HG03095 (cell line): ENCODE data around the gene ABCC9.
A peak's percentile ranks its signal among the peaks of the same experiment; 100 is the strongest.
"Not testable (repeated sequence)": the region's sequence is repeated elsewhere in the genome, so short reads cannot be mapped to it uniquely, and the experiment has no call there.

Source experiments
- ATAC-seq: cut with Tn5 transposase; IDR thresholded peaks from one replicate; pipeline ENCODE4 v1.9.1; 2021; ENCODE audit warnings: moderate library complexity; ENCODE audit not compliant: unreplicated experiment

ABCC9 gene

DNA sequence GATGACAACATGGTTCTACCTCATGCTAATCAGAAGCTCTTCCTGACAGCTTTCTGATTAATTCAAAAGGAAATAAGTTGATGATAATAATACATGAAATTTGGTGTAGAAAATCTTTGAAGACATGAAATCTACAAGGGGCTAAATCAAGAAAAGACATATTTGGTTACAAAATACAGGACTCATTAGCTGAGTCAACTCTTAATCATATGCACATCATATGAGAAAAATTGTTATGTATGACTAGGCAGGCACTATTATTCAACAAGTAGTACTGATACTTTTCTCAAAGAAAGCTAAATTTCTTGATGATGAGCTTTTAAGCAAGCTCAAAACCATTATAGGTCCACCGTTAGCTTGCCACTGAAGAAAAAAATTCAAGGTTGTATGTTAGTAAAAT, 7.1 kb downstream of the ABCC9 start:
- no peak for ATAC-seq

DNA sequence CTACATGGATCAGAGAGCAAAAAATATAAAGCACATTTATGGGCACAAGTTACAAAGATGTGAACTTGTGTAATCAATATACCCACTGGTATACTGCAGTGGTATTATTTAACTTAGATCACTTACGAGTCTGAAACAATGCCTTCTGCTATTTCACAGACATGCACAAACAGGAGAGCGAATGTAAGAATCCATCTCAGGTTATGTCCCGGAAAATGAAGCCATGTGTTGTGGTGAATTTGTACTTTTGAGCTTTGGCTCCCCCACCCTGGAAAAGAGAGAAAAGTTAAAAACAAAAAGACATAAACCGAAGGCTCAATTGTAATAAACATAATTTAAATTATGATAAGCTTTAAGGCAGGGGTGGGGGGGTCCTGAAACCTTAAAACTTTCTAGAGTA, 7.6 kb downstream of the ABCC9 start:
- ATAC-seq = no peak

DNA sequence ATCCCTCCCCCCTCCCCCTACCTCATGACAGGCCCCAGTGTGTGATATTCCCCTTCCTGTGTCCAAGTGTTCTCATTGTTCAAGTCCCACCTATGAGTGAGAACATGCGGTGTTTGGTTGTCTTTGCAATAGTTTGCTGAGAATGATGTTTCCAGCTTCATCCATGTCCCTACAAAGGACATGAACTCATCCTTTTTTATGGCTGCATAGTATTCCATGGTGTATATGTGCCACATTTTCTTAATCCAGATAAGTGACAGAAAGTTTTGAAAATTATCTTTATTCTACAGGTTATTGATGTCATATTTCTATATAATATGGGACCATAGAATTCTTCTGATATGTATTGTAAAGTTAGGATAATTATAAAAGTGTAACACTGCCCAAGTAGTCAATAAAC, 11.3 kb downstream of the ABCC9 start:
- not testable (repeated sequence) for ATAC-seq

DNA sequence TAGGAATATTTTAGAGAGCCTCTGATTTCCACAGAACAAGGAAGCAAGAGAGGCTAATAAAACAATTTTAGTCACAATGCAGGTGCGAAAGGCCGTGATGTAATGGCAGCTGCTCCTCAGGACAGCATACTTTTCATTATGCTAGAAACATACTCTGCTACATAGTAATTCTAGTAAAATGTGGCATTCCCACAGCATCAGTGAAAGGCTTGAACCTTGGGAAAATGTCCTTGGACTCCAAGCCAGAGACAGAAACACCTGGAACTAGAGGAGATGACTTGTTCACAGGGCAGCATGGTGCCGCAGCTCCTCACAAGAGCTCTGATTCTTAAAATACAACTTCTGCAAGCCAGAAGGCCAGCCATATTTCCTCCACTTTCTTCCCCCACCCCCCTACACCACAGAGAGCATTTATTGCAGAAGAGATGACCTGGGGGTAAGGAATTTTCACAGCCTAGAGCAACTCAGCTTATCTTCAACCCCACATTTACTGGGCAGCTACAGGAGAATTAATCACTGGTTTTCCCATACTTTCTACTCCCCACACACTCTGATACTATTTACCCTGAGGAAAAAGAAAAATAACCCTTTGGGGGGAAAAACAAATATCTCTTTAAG, 15.8 kb downstream of the ABCC9 start:
- no peak for ATAC-seq

DNA sequence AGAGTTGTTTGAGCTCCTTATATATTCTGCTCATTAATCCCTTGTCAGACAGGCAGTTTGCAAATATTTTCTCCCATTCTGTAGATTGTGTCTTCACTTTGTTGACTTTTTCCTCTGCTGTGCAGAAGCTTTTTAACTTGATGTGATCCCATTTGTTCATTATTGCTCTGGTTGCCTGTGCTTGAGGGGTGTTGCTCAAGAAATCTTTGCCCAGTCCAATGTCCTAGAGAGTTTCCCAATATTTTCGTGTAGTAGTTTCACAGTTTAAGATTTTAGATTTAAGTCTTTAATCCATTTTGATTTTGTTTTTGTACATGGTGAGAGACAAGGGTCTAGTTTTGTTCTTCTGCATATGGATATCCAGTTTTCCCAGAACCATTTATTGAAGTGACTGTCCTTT, 19.8 kb downstream of the ABCC9 start:
- ATAC-seq = no peak

DNA sequence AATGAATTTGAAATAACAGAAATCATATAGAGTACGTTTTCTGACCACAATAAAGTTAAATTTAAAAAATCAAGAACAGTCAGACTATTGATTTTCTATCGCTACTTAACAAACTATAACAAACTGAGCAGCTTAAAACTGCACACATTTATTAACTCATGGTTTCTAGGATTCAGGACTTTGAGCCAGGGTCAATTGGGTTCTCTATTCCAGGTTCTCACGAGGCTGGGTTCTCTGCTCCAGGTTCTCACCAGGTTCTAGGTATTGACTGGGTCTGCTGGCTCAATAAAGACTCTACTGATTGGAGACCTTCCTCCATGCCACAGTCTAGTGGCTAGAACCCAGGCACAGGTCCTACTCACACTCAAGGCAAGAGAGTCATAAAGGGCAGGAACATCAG, 22.8 kb downstream of the ABCC9 start:
- no peak for ATAC-seq

DNA sequence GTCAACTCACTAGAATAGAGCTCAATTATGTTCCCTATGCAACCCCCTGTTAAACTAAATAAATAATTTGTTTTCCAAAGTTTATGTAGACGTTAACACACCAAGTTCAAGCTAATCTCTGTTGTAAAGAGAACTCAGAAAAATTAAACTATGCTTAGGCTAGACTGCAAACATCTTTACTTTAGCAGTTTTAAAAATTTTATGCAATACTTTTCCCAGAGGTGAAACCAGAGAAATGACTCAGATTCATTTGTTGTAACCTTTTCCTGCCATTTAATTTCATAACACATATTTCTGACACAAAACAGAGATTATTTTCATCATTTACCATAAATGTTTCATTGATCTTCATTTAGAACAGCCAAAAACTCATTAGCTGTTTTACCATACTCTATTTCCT, 27.4 kb downstream of the ABCC9 start:
- no peak for ATAC-seq

DNA sequence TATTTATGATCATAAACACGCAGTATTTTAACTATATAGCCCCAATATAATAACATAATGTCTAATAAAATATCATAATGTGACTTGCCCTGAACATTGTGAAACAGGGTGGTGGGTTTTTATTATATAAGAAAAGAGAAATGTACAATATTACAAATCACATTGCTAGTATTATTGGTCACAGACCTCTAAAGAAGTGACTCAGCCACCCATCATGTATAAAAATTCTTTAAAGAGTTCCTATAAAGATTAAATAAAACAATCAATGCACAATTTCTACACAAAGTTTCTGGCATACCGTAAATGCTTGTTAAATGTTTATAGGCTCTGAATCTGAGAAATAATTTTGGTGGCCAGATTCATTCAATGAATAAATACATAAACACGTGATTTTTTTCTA, 28.9 kb downstream of the ABCC9 start:
- ATAC-seq = no peak

DNA sequence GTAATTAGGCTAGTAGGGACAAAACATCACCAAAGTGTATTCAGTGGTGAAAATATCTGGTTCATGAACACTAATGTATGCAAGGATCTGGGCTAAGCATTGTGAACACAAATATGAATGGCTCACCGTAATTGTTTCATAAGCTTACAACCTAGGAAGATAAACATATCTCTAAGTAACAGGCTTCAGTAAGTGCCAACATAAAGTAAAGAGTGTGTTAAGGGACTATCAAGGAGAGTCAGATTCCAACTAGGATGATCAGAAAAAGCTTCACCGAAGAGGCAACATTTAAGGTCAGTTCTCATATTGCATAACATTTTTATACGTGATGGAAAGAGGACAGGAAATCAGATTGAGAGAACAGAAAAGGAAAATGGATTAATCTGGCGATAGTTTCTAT, 29.4 kb downstream of the ABCC9 start:
- ATAC-seq = no peak

DNA sequence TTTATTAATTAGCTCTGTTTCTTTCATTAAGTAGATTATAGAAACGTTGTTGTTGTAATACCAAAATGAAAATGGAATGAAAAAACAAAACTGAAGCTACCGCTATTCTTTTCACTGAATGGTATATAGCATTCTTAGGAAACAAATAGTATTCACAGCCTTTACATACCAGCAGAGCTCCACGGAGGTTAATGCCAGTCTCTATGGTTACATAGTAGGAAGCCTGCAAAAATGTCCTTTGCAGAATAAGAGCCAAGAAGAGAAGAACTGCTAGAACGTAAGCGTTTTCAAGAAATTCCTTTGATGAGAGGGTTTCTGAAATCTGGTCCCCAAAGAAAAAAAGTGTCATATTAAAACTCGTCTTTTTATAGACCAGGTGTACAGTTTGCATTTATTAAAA, 30.6 kb downstream of the ABCC9 start:
- ATAC-seq = no peak

DNA sequence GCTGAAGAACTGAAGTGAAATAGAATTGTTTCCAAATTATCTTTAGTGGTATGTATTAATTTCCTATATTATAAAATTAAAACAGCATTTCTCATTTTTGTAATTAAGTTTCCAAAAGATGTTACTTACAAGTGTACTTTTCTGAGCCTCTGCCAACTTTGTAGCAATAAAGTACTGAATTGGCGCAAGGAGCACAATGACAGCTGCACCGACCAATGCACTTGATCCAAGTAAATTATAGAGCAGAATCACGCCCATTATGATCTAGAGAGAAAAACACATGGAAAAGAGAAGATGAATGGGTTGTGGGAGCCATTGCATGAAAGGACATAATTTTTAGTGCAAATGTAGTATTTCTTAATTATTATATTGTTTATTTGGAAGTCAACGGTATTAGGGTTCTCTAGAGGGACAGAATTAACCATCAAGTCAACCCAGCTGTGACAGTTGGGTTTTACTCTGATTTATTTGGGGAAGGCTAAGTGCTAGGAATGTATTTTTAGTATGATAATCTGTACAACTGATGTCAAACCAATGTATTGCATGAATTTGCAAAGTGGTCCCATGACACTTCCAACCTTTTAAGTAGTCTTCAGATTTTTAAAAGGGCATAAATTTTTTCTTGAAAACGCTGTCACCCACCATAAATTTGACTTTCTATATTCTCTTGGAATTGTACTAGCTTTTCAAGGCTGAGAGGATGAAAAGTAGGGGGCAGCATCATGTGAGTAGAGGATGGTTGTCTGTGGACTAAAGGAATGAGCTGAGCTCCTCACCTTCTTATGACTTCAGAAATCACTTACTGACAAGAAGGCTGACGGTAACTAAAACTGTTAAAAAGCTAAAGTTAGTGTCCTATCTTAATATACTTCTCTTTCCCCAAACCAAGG, 33.0 kb downstream of the ABCC9 start:
- no peak for ATAC-seq

DNA sequence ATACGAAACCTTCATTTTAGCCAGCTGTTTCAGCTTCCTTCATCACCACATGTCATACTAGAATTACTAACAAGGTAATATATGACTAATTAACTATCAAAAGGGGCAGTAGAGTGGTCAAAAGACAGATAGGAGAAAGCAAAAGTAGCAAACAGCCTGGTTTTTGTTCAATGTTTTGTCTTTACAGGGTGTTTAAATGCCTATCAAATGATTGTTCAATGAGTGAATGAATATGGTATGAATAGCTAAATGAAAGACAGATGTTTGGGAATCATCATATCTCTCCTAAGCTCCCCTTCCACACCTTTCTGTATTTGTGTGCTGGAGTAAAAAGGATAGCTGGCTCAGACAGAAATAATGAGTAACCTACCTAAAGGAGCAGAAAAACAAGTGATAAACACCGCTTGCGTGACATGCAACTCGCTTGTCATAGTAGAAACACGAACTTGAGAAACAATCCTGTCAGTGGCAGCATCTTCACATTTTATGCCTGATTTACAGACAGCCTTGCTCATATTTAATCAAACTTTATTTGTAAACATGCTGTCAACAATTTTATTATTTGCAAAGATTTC, 34.2 kb downstream of the ABCC9 start:
- peak; percentile 73 for ATAC-seq

DNA sequence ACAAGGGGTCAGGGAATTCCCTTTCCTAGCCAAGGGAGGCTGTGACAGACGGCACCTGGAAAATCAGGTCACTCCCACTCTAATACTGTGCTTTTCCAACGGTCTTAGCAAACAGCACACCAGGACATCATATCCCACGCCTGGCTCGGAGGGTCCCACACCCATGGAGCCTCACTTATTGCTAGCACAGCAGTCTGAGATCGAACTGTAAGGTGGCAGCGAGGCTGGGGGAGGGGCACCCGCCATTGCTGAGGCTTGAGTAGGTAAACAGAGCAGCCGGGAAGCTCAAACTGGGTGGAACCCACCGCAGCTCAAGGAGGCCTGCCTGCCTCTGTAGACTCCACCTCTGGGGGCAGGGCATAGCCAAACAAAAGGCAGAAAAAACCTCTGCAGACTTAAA, 41.7 kb downstream of the ABCC9 start:
- ATAC-seq = not testable (repeated sequence)

DNA sequence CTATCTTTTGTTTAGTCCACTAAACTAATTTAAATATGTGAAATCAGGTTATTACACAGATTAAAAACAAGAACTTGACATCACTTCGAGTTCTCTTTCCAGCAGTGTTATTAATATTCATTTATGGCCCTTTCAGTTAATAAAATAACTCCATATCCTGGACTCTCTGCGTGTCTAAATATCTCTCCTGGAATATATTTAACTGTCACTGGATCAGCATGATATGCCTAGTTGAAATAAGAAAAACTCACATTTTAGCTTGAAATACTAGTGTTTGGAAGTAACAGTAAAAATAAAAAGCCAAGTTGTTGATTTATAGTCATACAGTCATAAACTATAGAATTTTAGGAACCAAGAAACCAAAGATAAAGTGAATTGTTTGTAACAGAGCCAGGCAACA, 45.6 kb downstream of the ABCC9 start:
- no peak for ATAC-seq

DNA sequence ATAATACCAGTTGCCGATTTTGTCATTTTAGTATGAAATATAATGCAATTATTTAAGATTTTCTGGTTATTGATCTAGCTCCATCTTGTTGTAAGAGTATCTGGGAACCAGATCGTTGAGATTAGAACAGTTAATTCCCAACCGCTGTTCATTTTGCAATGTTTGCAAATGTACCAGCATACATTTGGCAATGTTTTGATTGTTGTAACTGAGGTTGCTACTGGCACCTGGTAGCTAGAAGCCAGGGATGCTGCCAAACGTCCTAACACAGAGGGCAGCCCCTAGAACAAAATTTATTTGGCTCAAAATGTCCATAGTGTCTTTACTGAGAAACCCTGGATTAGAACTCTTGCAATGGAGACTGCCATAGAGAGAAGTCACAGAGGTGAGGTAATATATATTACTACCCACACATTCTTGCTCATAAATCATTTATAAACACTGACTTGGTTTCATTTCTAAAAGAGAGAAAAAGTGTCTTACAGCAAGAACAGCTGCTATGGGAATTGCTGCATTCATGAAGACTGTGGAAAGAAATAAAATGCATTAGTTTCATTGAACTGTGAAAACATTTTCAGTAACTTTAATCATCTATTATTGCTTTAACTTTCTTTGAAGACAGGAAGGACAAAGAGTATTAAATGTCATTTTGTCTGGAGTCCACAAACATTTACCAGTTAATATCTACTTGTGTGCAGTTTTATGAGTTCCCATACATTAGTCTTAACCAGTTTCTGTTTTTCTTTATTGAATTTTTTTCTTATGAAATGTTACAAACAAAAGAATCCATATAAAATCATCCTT, 46.2 kb downstream of the ABCC9 start:
- ATAC-seq = no peak

DNA sequence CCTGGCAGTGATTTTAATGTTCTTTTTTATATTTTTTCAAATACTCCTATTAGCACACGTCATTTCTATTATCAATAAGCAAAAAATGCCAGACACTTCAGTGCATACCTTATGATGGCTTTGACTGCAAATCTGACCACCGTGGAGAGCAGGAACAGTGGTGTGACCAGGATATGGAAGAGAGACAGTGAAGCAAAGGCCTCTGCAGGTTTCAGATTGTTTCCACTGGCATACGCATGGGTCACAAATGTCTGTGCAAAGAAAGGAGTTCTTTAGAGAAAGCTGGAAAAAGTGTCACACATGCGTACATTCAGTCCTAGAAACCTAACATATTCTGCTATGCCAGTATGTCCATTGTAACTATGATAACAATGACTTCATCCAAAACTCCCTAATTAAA, 47.3 kb downstream of the ABCC9 start:
- no peak for ATAC-seq

DNA sequence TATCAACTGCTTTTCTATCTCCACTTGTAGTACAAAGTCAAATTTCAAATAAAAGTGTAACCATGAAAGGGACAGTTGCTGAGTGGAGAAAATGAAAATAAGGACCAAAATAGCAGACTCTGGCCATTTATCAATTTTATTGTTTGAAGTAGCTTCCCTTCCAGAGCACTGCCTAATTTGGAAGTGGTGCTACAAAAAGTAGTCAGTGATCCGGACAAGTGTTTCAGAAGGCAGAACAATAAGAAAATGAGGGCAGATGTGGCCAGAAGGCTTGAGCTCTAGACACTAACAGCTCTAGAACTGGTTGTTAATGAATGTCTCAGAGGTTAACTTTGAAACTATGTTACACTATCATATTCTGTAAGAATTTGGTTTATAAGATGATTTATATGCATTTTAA, 48.9 kb downstream of the ABCC9 start:
- ATAC-seq = no peak

DNA sequence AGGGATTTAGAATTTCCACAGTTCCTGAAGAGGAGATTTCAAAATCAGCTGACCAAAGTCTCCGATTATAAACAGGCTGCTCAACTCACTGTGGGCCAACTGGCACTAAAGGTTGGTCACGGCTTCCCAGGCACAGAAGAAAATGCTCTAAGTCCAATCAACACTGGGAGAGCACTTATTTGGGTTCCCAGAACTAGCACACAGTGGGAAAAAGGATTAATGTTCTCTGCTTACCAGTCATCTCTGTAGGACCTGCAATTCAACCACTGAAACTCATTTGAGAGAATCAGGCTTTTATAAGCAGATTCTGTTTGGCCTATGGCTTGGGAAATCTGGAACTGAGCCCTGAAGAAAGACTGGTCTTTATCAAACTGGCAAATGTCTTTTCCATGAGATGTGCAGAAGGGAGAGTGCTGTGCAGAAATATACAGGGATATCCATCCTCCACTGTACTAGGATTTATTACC, 49.4 kb downstream of the ABCC9 start:
- ATAC-seq = no peak

DNA sequence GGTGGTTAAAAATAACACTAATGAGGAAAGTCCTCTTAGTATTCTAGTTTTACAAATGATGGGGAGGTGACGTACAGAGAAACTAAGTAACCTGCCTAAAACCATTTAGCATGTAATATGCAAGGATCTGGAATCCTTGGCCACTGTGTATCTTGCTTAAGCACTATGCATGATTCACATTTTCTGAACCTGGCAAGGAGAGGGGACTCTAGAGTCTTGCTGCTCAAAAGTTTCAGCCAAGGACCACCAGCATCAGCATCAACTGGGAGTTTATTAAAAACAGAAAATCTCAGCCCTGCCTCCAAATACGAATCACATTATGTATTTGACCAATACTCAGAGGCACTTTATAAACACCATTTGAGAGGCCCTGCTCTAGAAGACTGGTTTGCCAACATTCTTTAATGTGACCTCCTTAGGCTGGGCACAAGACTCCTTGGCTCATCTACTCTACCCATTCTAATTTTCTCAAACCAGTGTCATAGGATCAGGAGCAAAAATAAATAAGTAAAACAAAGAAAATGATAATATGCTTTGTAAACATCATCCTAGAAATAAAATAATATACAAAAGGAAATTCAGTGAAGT, 52.9 kb downstream of the ABCC9 start:
- no peak for ATAC-seq

DNA sequence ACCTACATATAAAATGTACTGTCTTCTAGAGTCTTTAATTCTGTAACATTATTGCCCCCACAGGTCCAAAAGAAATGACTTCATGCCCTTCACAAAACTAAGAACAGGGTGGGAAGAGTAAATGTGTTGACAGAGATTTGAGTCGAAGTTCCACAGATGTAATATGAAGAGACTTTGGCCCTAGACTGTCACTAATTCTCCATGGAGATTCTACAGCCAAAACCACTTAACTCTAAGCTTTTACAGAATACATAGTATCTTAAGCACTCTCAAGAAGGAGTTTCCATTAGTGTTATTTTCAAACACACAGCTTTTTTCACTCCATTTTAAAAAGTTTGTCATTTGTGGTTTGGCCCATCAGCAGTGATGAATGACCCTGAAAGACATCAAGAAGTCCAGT, 56.3 kb downstream of the ABCC9 start:
- no peak for ATAC-seq

DNA sequence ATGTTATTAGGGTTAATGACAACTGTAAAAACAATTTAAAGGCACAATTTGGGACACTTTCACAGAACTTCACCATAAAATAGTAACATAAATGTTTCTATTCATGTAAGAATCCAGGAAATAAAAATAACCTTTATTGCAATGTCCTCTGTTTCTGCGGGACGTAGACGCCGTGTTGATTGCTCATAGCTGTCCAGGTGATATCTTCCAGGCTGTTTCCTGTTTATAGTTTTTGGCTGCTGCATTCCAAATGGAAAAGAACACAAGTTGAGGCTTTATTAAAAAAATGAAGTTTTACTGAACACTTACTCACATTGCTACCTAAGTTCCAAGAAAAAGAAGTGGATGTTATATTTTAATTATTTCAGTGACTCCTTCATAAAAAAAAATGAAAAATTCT, 58.6 kb downstream of the ABCC9 start:
- ATAC-seq = no peak
